ENCODE data around the gene RABL6. TPM values are rescaled to one million over a fixed set of nuclear protein-coding genes. Genes with fewer than 3 reads are reported as not detected.
"Not testable (repeated sequence)": the region's sequence is repeated elsewhere in the genome, so short reads cannot be mapped to it uniquely, and the experiment has no call there.

RABL6 gene
- polyA plus RNA-seq, 4 donors: 39.9 to 78.9 (median 60.1) TPM

GRCh38 chr9:136794281-136794999, 13.3 kb upstream of the RABL6 start:
- DNase-seq (ENCODE audit: low read depth in 4 of 4, low spot score in 3 of 4): no peak

GRCh38 chr9:136795000-136795348, 12.8 kb upstream of the RABL6 start:
- no peak for DNase-seq (ENCODE audit: low read depth in 4 of 4, low spot score in 3 of 4)

- no peak for DNase-seq (ENCODE audit: low read depth in 4 of 4, low spot score in 3 of 4)
Observed at GRCh38 chr9:136796238-136796774, 11.4 kb upstream of the RABL6 start, which contains the start of gene CCDC183. CCDC183 (plus strand) TSS chr9:136796338; CDS start chr9:136796398, 60 bp downstream.

GRCh38 chr9:136796775-136797347, 10.9 kb upstream of the RABL6 start:
- not testable (repeated sequence) for DNase-seq (ENCODE audit: low read depth in 4 of 4, low spot score in 3 of 4)

GRCh38 chr9:136798708-136799078, 9.1 kb upstream of the RABL6 start:
- no peak for DNase-seq (ENCODE audit: low read depth in 4 of 4, low spot score in 3 of 4)

- DNase-seq (ENCODE audit: low read depth in 4 of 4, low spot score in 3 of 4): no peak
Observed at GRCh38 chr9:136799079-136799853, 8.5 kb upstream of the RABL6 start.

GRCh38 chr9:136799854-136800657, 7.7 kb upstream of the RABL6 start:
- peak in 2 of 4 donors; percentile 67 to 79 for DNase-seq (ENCODE audit: low read depth in 4 of 4, low spot score in 3 of 4)

- no peak for DNase-seq (ENCODE audit: low read depth in 4 of 4, low spot score in 3 of 4)
Observed at GRCh38 chr9:136802321-136802720, 5.4 kb upstream of the RABL6 start.

- not testable (repeated sequence) for DNase-seq (ENCODE audit: low read depth in 4 of 4, low spot score in 3 of 4)
Observed at GRCh38 chr9:136803009-136803550, 4.7 kb upstream of the RABL6 start.

GRCh38 chr9:136803551-136804508, 3.9 kb upstream of the RABL6 start:
- DNase-seq (ENCODE audit: low read depth in 4 of 4, low spot score in 3 of 4): no peak

- DNase-seq (ENCODE audit: low read depth in 4 of 4, low spot score in 3 of 4): no peak
Observed at GRCh38 chr9:136804509-136805206, 3.1 kb upstream of the RABL6 start.

- DNase-seq (ENCODE audit: low read depth in 4 of 4, low spot score in 3 of 4): no peak
Observed at GRCh38 chr9:136805207-136805740, 2.5 kb upstream of the RABL6 start.

GRCh38 chr9:136806067-136806466, 1.7 kb upstream of the RABL6 start:
- no peak for DNase-seq (ENCODE audit: low read depth in 4 of 4, low spot score in 3 of 4)

- DNase-seq (ENCODE audit: low read depth in 4 of 4, low spot score in 3 of 4): no peak
Observed at GRCh38 chr9:136806631-136807201, 1.0 kb upstream of the RABL6 start.

GRCh38 chr9:136808075-136808805, 492 bp downstream of the RABL6 start:
- no peak for DNase-seq (ENCODE audit: low read depth in 4 of 4, low spot score in 3 of 4)

- no peak for DNase-seq (ENCODE audit: low read depth in 4 of 4, low spot score in 3 of 4)
Observed at GRCh38 chr9:136808806-136809158, 1.0 kb downstream of the RABL6 start.

- no peak for DNase-seq (ENCODE audit: low read depth in 4 of 4, low spot score in 3 of 4)
Observed at GRCh38 chr9:136814725-136815421, 7.1 kb downstream of the RABL6 start.
